ENCODE results near the gene ASPSCR1. TPM values are rescaled to one million over a fixed set of nuclear protein-coding genes. Genes with fewer than 3 reads are reported as not detected.

The ASPSCR1 gene
- total RNA-seq, 2 experiments from 2014 or later = 27.9 to 28.8 TPM

DNA sequence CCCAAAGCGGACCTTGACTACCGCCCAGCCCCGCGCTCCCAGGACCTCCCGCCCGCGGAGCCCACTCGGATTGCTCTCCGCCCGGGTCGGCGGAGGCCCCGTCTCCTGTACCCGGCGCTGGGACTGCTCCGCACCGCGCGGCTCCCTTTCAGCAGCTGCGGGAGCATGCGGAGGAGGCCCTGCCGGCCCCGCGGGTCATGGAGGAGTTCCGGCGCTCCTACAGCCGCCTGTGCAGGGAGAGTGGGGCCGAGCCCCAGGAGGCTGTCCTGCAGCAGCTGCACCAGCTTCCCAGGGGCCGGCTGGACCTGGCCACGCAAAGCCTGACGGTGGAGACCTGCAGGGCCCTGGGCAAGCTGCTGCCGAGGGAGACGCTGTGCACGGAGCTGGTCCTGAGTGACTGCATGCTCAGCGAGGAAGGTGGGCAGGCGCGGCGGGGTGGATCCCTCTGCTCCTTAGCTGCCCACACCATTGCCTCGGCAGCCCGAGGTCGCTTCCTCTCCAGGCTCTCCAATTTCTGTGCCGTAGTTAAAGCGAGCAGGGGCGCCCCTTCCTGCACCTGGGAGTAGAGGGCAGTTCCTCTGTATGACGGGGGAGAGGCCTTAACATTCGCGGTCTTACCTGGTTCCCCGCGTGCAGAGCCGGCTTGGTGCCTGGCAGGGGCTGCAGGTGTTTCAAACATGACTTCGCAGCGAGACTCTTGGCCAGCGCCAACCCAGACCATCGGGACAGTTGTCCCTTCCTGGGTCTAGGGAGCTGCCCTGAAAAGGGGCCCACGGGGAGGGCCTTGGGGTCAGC lies 46.2 kb downstream of the ASPSCR1 start:
- ChIA-PET CTCF (interaction anchor here (0.5 to 2.0 kb wide), 4 partner anchors 9 to 113 kb away, joined by 3 to 6 read pairs (median 4); partner anchors contain the start of gene DCXR), POLR2A (interaction anchor here (1.0 to 2.3 kb wide), 4 partner anchors 14 to 92 kb away, joined by 3 to 8 read pairs (median 4); partner anchors contain the start of genes DCXR and PYCR1)

DNA sequence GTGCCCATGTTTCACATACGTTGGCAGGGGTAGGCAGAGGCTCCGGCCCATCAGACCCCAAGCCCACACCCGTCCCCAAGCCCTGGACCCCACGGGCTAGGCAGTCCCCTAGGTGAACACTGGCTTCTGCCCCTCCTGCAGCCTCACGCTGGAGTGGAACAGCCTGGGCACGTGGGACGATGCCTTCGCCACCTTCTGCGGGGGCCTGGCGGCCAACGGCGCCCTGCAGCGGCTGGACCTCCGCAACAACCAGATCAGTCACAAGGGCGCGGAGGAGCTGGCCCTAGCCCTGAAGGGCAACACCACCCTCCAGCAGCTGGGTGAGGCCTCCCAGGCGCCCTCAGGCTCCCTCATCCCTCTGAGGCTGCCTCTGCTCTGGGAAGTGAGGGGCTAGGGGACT lies 47.4 kb downstream of the ASPSCR1 start:
- ChIA-PET CTCF (no interaction called here), POLR2A (no interaction called here)

DNA sequence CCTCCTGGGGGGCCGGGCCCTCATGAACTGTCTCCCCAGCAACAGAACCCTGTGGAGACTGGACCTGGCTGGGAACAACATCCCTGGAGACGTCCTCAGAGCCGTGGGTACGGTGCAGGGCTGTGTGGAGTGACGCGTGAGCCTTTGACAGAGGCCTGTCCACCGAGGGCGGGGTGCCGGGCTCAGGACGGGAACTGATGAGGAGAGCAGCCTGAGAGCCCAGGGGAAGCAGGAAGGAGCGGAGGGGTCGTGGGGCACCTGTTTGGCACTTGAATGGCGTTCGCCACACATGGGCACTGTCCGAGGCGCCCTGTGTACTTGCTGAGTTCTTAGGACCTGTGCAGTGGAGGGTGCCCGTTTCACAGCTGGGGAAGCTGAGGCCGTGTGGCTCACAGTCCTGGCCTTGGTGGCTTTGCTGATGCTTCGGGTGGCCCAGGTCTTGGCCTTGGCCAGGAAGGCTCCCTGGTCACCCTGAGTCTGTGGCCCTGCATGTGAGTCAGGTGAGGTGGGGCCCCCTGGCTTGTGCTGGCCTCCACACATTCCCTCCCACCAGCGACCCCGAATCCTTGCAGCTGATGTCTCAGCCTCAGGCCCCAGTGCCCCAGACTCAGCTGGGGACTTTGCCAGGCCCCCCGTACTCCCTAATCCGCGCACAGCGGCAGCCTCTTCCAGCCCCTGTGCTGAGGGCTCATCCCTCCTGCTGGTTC lies 48.1 kb downstream of the ASPSCR1 start:
- ChIA-PET POLR2A (no interaction called here), CTCF (no interaction called here)

DNA sequence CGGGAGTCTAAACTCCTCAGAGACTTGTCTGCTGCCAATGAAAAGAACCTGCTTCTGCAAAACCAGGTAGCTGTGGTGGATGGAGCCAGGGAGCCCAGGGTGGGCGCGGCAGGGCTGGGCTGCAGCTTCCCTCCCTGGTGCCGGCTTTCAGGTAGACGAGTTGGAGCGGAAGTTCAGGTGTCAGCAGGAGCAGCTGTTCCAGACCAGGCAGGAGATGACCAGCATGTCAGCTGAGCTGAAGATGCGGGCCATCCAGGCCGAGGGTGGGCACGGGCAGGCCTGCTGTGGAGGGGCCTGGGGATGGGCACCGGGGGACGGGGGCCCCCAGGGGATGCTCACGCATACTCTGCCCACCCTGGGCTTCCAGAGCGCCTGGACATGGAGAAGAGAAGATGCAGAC lies 50.8 kb downstream of the ASPSCR1 start:
- POLR2A ChIA-PET = no interaction called here
- CTCF ChIA-PET = no interaction called here

DNA sequence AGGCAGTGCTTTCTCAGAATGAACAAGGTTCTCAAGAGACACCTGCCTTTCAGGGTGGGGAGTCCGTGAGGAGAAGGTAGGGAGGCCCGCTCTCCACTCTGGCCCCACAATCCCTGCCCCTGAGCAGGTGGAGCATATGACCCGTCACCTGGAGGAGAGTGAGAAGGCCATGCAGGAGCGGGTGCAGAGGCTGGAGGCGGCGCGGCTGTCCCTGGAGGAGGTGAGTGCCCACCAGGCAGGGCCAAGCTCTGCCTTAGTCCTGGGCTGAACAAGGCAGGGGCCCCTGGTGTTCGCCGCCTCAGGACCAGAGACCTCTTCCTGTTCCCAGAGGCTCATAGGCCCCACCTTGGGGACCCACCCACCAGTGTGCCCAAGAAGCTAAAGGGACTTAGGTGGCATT lies 51.5 kb downstream of the ASPSCR1 start:
- ChIA-PET CTCF (interaction anchor here (1.3 to 2.5 kb wide), 5 partner anchors 8 to 127 kb away, joined by 3 to 17 read pairs (median 4); no protein-coding TSS in a partner anchor), POLR2A (no interaction called here)

DNA sequence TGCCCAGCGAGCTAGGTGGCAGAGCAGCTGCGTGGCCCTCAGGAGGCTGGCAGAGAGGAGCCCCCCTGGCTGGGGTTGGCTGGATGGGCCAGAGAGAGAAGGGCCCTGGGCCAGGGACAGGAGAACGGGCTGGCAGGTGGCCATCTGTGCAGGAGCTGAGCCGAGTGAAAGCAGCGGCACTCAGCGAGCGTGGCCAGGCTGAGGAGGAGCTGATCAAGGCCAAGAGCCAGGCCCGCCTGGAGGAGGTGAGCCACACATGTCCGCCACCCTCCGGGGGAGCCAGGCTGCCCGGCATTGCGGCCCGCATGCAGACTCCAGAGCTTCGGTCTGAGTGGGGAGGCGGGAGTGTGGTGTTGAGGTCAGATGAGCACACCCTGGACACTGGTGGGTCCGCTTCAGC lies 52.0 kb downstream of the ASPSCR1 start:
- ChIA-PET POLR2A (no interaction called here), CTCF (interaction anchor here (1.3 to 2.5 kb wide), 7 partner anchors 9 to 128 kb away, joined by 3 to 17 read pairs (median 4); no protein-coding TSS in a partner anchor)

DNA sequence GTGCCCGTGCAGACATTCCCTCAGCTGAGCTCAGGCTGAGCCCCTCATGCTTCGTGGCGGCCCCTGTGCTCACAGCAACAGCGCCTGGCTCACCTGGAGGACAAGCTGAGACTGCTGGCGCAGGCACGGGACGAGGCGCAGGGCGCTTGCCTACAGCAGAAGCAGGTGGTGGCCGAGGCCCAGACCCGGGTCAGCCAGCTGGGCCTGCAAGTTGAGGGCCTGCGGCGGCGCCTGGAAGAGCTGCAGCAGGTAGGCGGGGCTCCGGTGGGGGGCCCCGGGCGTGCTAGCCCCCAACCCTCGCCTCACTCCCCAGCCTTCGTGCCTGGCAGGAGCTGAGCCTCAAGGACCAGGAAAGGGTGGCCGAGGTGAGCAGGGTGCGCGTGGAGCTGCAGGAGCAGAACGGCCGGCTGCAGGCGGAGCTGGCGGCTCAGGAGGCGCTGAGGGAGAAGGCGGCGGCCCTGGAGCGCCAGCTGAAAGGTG lies 52.6 kb downstream of the ASPSCR1 start:
- ChIA-PET POLR2A (interaction anchor here (0.6 to 1.5 kb wide), 6 partner anchors 53 to 176 kb away, joined by 3 to 7 read pairs (median 4); partner anchors contain the start of gene ASPSCR1), CTCF (interaction anchor here (0.9 to 2.5 kb wide), 23 partner anchors 9 to 201 kb away, joined by 3 to 17 read pairs (median 4); partner anchors contain the start of genes MAFG and PYCR1)

DNA sequence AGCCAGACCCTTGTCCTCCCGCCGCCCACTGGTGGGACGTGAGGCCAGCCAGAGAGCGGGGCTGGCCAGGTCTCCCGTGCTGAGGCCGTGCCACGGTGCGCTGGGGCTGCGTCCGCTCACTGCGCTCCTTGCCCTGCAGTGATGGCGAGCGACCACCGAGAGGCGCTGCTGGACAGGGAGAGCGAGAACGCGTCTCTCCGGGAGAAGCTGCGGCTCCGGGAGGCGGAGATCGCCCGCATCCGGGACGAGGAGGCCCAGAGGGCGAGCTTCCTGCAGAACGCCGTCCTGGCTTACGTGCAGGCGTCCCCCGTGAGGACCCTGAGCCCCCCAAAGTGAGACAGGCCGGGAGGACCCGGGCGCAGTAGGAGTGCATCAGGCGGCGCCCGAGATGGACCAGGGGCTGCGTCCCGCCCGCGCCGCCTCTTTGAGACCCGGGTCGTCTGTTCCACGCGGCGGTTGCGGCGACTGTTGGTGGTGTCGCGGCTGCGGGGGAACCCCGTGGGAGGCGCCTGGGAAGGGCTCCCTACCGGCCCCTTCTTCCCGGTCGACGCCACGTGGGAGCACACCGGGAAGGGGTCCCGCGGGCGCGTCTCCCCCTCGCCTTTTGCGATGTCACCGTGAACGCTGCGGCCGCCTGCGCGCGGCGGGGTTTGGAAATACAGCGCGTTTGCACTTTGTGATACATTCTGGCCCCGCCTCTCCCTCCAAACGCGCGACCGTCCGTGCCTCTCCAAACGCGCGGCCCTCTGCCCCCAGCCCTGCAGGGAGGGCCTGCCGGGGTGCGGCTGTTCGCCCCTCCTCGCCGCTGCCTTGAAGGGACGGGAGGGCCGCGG lies 53.3 kb downstream of the ASPSCR1 start:
- ChIA-PET CTCF (interaction anchor here (0.6 to 2.5 kb wide), 26 partner anchors 9 to 200 kb away, joined by 3 to 17 read pairs (median 4); partner anchors contain the start of genes MAFG and PYCR1), POLR2A (interaction anchor here (0.6 to 1.5 kb wide), 7 partner anchors 21 to 175 kb away, joined by 3 to 7 read pairs (median 3); partner anchors contain the start of genes ASPSCR1, GPS1 and RFNG)

DNA sequence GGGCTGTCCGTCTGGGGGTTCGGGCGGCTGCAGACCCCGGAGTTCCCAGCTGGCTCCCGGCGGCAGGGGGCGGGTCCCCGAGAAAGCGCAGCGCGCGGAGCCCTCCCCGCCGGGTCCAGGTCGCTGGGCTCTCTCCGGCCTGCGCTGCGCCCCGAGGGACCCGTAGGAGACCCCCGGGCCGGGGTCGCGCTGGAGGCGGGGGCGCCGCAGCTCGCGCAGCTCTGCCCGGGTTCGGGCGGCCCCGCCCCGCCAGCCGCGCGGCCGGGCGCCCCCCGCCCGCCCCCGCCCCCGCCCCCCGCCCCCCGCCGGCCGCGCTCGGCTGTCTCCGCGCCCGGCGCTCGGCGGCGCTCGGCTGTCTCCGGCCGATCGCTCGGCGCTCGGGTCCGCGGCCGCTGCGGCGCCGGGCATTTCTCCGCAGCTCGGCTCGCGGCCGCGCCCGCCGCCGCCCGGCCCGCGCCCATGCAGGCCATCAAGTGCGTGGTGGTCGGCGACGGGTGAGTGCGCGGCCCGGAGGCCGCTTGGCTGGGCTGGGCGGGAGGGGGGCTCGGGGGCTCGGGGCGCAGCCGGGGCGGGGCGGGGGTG lies 54.0 kb downstream of the ASPSCR1 start, which contains the start of gene RAC3:
TSS of gene RAC3 (plus strand) at position 376 of the 582 bp plus-strand sequence. CDS start at position 460, 84 bp downstream.
- POLR2A ChIA-PET = interaction anchor here (1.0 to 1.5 kb wide), 2 partner anchors 21 to 121 kb away, joined by 3 read pairs; partner anchors contain the start of genes GPS1 and RFNG
- CTCF ChIA-PET = interaction anchor here (0.8 to 1.3 kb wide), 2 partner anchors 68 to 175 kb away, joined by 4 to 5 read pairs; no protein-coding TSS in a partner anchor

DNA sequence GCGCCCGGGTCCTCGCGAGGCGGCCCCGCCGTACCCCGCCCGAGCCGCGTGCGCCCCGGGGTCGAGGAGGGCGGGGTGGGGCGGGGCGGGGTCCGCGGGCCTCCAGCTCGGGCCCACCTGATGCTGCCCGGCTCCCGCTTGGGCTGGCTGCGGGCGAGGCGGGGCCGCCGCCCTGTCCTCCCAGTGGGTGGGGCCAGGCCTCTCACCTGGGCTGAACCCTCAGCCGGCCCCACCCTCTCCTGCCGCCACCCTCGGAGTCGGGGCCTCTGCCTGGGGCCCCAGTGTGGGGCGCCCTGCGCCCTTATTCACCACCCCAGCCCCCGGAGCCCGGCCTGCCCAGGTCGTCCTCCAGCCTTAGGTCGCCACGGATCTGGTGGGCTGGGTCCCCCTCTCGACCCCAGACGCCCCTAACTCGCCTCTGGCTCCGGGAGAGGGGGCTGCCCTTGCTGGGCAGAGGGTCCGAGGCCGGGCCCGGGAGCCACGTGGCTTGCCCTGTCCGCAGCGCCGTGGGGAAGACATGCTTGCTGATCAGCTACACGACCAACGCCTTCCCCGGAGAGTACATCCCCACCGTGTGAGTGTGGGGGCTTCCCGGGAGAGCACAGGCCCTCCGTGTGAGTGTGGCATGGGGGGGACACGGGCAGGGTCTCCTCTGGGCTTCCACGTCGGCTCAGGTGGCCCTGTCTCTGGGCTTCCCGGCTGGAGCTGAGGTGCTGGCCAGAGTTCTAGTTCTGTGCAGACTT lies 54.6 kb downstream of the ASPSCR1 start:
- POLR2A ChIA-PET = interaction anchor here (0.5 kb wide), 1 partner anchor 159 kb away, joined by 12 read pairs; no protein-coding TSS in a partner anchor

DNA sequence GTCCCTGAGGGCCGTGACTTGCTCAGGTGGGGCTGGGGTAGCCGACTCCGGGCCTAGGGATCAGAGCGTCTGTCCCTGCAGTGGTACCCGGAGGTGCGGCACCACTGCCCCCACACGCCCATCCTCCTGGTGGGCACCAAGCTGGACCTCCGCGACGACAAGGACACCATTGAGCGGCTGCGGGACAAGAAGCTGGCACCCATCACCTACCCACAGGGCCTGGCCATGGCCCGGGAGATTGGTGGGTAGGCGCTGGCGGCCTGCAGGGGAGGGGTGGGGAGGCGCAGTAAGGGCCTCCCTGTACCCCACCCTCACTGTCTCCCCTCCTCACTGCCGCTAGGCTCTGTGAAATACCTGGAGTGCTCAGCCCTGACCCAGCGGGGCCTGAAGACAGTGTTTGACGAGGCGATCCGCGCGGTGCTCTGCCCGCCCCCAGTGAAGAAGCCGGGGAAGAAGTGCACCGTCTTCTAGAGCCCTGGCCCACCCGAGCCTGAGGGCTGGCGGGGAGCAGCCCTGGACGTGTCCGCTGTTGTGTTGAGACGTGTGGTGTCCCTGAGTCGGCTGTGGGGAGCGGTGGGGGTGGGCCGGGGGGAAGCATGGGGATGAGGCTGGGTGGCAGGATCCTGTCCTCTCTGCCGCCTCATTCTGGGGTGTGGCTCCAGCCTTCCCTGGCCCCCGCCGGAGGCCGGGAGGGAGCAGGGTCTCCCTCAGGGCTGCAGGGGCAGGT lies 56.1 kb downstream of the ASPSCR1 start:
- POLR2A ChIA-PET = no interaction called here

More for the DNA sequence above, 54.6 kb downstream of the ASPSCR1 start:
- CTCF ChIA-PET = interaction anchor here (1.0 to 1.4 kb wide), 2 partner anchors 9 to 160 kb away, joined by 3 to 6 read pairs; partner anchors contain the start of genes CENPX and LRRC45

DNA sequence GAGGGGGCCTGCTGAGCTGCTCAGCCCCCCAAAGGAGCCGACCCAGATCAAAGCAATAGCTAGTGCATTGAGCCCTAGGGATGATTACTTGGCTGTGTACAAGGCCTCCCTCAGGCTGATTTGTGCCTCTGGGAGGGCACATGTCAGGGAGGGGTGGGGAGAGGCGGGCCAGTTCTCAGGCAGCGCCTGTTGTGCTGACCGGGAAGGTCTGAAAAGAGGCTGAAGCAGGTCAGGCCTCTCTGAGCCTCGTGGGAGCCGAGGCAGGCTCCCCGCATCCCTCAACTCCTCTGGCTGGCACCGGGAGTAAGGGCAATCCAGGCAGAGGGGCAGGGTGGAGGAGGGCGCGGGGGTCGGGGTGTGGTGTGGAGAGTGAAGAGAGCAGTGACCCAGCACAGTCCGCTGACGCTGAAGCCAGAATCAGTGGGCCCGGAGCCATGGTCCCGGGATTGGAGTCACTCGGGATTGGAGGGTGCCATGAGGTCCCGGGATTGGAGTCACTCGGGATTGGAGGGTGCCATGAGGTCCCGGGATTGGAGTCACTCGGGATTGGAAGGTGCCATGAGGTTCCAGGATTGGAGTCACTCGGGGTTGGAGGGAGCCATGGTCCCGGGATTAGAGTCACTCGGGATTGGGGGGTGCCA lies 57.1 kb downstream of the ASPSCR1 start:
- POLR2A ChIA-PET = interaction anchor here (0.5 kb wide), 1 partner anchor 318 kb away, joined by 3 read pairs; no protein-coding TSS in a partner anchor
- CTCF ChIA-PET = interaction anchor here (0.6 to 2.1 kb wide), 5 partner anchors 15 to 119 kb away, joined by 3 to 8 read pairs (median 4); no protein-coding TSS in a partner anchor

More for the DNA sequence above, 56.1 kb downstream of the ASPSCR1 start:
- CTCF ChIA-PET = no interaction called here

DNA sequence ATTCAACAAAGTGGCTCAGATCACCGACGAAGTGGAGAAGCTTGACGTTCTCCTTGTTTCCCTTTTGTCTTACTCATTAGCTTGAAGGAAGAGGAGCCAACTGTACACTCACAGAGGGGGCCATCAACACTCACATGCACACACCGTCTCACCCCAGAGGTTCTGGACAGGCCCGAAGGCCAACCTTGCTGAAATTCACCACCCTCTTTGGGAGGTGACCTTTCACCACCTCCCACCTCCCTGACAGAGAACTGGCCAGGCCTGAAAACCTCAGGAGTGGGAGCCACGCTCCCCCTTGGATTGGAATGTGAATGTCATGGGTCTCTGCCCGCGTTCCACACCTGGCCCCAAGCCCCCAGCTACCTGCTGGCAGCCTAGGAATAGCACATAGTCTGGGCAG lies 58.1 kb downstream of the ASPSCR1 start:
- ChIA-PET CTCF (interaction anchor here (0.6 to 2.1 kb wide), 7 partner anchors 14 to 390 kb away, joined by 3 to 8 read pairs (median 4); no protein-coding TSS in a partner anchor), POLR2A (interaction anchor here (1.3 kb wide), 2 partner anchors 19 to 63 kb away, joined by 3 read pairs; no protein-coding TSS in a partner anchor)

DNA sequence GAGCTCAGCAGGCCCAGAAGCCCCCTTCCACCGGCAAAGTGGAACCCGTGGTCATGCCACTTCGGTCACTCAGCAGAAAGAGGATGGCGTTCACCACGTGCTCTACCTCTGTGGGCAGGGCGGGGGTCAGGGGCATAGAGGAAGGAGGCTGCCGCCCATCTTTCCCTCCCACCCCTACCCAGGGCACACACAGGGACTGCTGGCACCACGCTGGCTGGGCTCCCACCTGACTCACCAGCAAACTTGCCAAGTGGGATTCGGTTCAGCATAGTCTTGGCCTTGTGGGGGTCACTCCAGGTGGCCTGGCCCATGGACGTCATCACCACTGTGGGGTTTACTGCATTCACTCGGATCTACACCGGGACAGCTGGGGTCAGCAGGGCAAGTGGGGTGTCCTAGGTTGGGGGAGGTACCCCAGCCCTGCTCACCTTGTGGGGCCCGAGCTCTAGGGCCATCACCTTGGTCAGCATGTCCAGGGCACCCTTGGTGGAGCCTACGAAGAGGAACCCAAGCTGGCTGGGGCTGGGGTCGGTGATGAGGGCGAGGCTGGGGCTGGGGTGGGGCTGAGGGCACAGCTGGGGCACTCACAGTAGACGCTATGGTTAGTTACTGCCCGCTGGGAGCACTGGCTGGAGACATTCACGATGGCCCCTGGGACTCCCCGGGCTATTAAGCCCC lies 58.7 kb downstream of the ASPSCR1 start:
- ChIA-PET CTCF (interaction anchor here (0.6 to 2.1 kb wide), 6 partner anchors 10 to 389 kb away, joined by 3 to 8 read pairs (median 4); no protein-coding TSS in a partner anchor), POLR2A (interaction anchor here (1.3 kb wide), 2 partner anchors 20 to 62 kb away, joined by 3 read pairs; no protein-coding TSS in a partner anchor)

DNA sequence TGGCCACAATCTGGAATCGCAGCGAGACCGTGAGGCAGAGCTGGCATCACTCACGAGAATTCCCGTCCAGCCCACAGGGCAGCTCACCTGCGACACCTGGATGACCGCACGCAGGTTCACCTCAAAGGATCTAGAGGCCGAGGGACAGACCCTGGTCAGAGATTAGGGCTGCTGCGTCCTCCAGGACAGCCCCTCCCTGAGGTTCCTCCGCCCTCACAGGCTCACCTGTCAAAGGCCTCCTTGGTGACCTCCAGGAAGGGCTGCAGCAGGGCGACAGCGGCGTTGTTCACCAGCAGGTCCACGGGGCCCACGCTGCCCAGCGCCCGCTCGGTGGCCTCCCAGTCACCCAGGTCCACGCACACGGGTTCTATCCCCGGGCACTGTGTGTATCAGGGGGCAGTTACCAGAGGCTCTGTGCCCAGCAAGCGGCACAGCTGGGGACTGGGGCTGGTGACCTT lies 59.2 kb downstream of the ASPSCR1 start:
- ChIA-PET POLR2A (interaction anchor here (1.3 kb wide), 2 partner anchors 20 to 62 kb away, joined by 3 read pairs; no protein-coding TSS in a partner anchor), CTCF (interaction anchor here (1.3 to 2.1 kb wide), 3 partner anchors 10 to 17 kb away, joined by 4 to 8 read pairs (median 5); no protein-coding TSS in a partner anchor)

Measured in activated CD8-positive, alpha-beta memory T cell treated with anti-CD3 and anti-CD28 coated beads for 36 hours (primary cell).